Lung (tissue), 12 donors: ENCODE data around the gene ARHGAP27. TPM values are rescaled to one million over a fixed set of nuclear protein-coding genes. Genes with fewer than 3 reads are reported as not detected.

ENCODE experiments used
- ATAC-seq: fragments of 200-7000 bp; cut with Tn5 transposase; one replicate; pipeline ENCODE4 v1.9.1; 2020; ENCODE audit warnings: moderate number of reproducible peaks; ENCODE audit not compliant: insufficient read depth, low FRiP score
- DNase-seq, 3 donors: peaks; one replicate each; pipeline ENCODE4 v3.0.0-alpha.2; 2013 to 2017
- H3K27ac ChIP-seq, 2 donors: one replicate each; pipeline ENCODE4 v1.5.1; 2013; ENCODE audit warnings: mild to moderate bottlenecking in 2 of 2, moderate library complexity in 2 of 2, control low read depth in 1 of 2, inconsistent platforms in 1 of 2, low read depth in 1 of 2, low read length in 1 of 2
- H3K27me3 ChIP-seq, 3 donors: one replicate each; pipeline ENCODE4 v1.5.1; 2013; ENCODE audit warnings: low read length in 2 of 3; ENCODE audit not compliant: control insufficient read depth in 3 of 3, insufficient read depth in 3 of 3
- H3K36me3 ChIP-seq, 4 donors: one replicate each; pipeline ENCODE4 v1.5.1; 2013; ENCODE audit warnings: low read length in 4 of 4, mild to moderate bottlenecking in 1 of 4, moderate library complexity in 1 of 4; ENCODE audit not compliant: control insufficient read depth in 4 of 4, insufficient read depth in 4 of 4
- H3K4me1 ChIP-seq, 5 donors: one replicate each; pipeline ENCODE4 v1.5.1; 2013; ENCODE audit warnings: low read length in 5 of 5, mild to moderate bottlenecking in 2 of 5, moderate library complexity in 1 of 5; ENCODE audit not compliant: control insufficient read depth in 5 of 5, insufficient read depth in 5 of 5
- H3K4me3 ChIP-seq: one replicate; pipeline ENCODE4 v1.5.1; 2013; ENCODE audit warnings: mild to moderate bottlenecking, control low read depth, moderate library complexity
- H3K9ac ChIP-seq, 2 donors: one replicate each; pipeline ENCODE4 v1.5.1; 2013; ENCODE audit warnings: low read length in 2 of 2, control low read depth in 1 of 2; ENCODE audit not compliant: insufficient read depth in 1 of 2
- H3K9me3 ChIP-seq, 4 donors: one replicate each; pipeline ENCODE4 v1.5.1; 2013; ENCODE audit warnings: low read length in 3 of 4, mild to moderate bottlenecking in 1 of 4, moderate library complexity in 1 of 4; ENCODE audit not compliant: control insufficient read depth in 4 of 4, insufficient read depth in 3 of 4
- CTCF ChIP-seq: IDR thresholded peaks from 2 replicates; pipeline ENCODE4 v1.5.1; 2012; ENCODE audit warnings: mild to moderate bottlenecking; ENCODE audit errors: control extremely low read depth, extremely low read depth
- WGBS, 2 donors: extraction: QIAGEN DNeasy Blood & Tissue Kit; methylation state at CpG; one replicate each; pipeline ENCODE4 v1.1.7; 2013; 5-methylcytosine and 5-hydroxymethylcytosine counted together
- polyA plus RNA-seq, 2 donors: library from polyadenylated mRNA; stranded (reverse); fragments of 200-250 nt; gene quantifications; one replicate each; pipeline ENCODE4 v1.2.1, GENCODE V29; 2013
- total RNA-seq, 2 donors: library from RNA; depleted of rRNA in 1 of 2; stranded (reverse); fragments of >200 nt in 1 of 2; gene quantifications; one replicate each; pipeline ENCODE4 v1.2.1, GENCODE V29; 2014 to 2021
- donor health status: control.
- donor health status: control.
- donor health status: Bipolar disorder and iron deficiency.
- donor health status: healthy.
- donor health status: DM: yes; HTN: yes; CAD: no.

ARHGAP27 gene
- total and polyA plus RNA-seq, 4 donors: 42.4 to 85.8 (median 61.8) TPM

DNA sequence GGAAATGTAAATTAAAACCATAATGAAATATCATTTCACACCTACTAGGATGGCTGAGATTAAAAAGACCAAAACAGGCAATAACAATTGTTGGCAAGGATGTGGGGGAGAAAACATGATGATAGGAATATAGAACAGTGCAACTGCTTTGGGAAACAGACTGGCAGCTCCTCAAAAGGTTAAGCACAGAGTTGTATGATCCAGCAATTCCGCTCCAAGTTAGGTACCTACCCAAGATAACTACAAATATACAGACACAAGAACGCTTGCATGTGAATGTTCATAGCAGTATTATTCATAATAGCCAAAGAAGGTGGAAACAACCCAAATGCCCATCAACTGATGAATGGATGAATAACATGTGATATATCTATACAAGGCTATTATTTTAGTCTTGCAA lies 80.8 kb downstream of the ARHGAP27 start:
- H3K36me3 ChIP-seq: no peaks in the 10 kb centered on the region
- peaks cover 0 to 6% (median 0%) of the 10 kb centered on the region in 5 donors for H3K4me1 ChIP-seq
- no peak for TF ChIP-seq CTCF
- H3K27ac ChIP-seq: no peak overlapping the region
- ATAC-seq: no peak
- peaks cover 0 to 3% (median 0%) of the 10 kb centered on the region in 4 donors for H3K9me3 ChIP-seq
- H3K9ac ChIP-seq: no peak overlapping the region
- WGBS, 2 donors: 91 to 98% methylated on average over 2 of the region's 2 CpGs
- H3K27me3 ChIP-seq: peaks cover 0 to 3% (median 0%) of the 10 kb centered on the region in 3 donors
- H3K4me3 ChIP-seq: no peak overlapping the region
- DNase-seq: no peak

GRCh38 chr17:45347444-45347843 lies 85.2 kb downstream of the ARHGAP27 start:
- TF ChIP-seq CTCF: no peak
- no peaks in the 10 kb centered on the region for H3K27me3 ChIP-seq
- WGBS, 2 donors: 60 to 68% methylated on average over 6 of the region's 6 CpGs
- peaks cover 0 to 26% (median 2%) of the 10 kb centered on the region in 5 donors for H3K4me1 ChIP-seq
- H3K9me3 ChIP-seq: peaks cover 0 to 3% (median 0%) of the 10 kb centered on the region in 4 donors
- no peak overlapping the region for H3K9ac ChIP-seq
- no peak overlapping the region for H3K27ac ChIP-seq
- H3K4me3 ChIP-seq: no peak overlapping the region
- no peak for ATAC-seq
- no peaks in the 10 kb centered on the region for H3K36me3 ChIP-seq
- DNase-seq: no peak

- Histone ChIP-seq H3K36me3 (no peaks in the 10 kb centered on the region), H3K4me3 (no peak overlapping the region), H3K9me3 (no peaks in the 10 kb centered on the region), H3K9ac (no peak overlapping the region), H3K27ac (peak overlapping the region in 1 of 2 donors; percentile 0), H3K27me3 (no peaks in the 10 kb centered on the region), H3K4me1 (peaks cover 0 to 35% (median 9%) of the 10 kb centered on the region in 5 donors)
- WGBS, 2 donors: 82 to 88% methylated on average over 13 of the region's 13 CpGs
- no peak for TF ChIP-seq CTCF
- DNase-seq (peak; percentile 34 to 55 (median 49)), ATAC-seq (peak; percentile 21)
Measured at GRCh38 chr17:45346216-45347015, 86.3 kb downstream of the ARHGAP27 start.
